GM12878 (cell line): ENCODE results near the gene CHD1.

Experiments used
- BACH1 ChIP-seq: fragments of 450-650 bp; IDR thresholded peaks from 2 replicates; pipeline ENCODE4 v1.6.1; 2017; ENCODE audit warnings: mild to moderate bottlenecking, borderline replicate concordance
- EGR1 ChIP-seq, 2 experiments: IDR thresholded peaks; 1 replicate in 1 of 2; 2 replicates in 1 of 2; pipeline ENCODE4 v1.6.1; 2011 to 2012; ENCODE audit warnings: low read depth in 2 of 2, low read length in 2 of 2, borderline replicate concordance in 1 of 2, mild to moderate bottlenecking in 1 of 2, moderate library complexity in 1 of 2
- EZH2 ChIP-seq: IDR thresholded peaks from 2 replicates; pipeline ENCODE4 v1.6.1; 2012; ENCODE audit warnings: low read depth, mild to moderate bottlenecking, control low read depth, inconsistent platforms, low read length, borderline replicate concordance; ENCODE audit not compliant: control insufficient read depth
- TF ChIP-seq, protein P1 (sequence below): IDR thresholded peaks from 2 replicates; pipeline ENCODE4 v1.6.1; 2012; ENCODE audit warnings: mild to moderate bottlenecking, low read depth, low read length

DNA sequence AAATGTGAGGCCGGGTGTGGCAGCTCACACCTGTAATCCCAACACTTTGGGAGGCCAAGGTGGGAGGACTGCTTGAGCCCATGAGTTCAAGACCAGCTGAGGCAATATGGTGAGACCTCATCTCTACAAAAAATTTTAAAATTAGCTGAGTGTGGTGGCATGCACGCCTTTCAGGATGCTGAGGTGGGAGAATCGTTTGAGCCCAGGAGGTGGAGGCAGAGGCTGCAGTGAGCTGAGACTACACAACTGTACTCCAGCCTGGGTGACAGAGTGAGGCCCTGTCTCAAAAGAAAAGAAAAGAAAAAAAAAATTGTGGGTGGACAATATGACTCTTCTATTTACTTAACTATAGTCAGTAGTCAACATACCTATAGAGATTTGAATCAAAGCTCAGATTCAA lies 4.8 kb downstream of the CHD1 start:
- TF ChIP-seq EZH2, result no peak
- no peak for TF ChIP-seq BACH1
- no peak for TF ChIP-seq EGR1 (IDR thresholded peaks at IDR 0.05; ENCODE audit: borderline replicate concordance in 1 of 2, low read depth in 2 of 2, low read length in 2 of 2)
- TF ChIP-seq, protein P1, sequence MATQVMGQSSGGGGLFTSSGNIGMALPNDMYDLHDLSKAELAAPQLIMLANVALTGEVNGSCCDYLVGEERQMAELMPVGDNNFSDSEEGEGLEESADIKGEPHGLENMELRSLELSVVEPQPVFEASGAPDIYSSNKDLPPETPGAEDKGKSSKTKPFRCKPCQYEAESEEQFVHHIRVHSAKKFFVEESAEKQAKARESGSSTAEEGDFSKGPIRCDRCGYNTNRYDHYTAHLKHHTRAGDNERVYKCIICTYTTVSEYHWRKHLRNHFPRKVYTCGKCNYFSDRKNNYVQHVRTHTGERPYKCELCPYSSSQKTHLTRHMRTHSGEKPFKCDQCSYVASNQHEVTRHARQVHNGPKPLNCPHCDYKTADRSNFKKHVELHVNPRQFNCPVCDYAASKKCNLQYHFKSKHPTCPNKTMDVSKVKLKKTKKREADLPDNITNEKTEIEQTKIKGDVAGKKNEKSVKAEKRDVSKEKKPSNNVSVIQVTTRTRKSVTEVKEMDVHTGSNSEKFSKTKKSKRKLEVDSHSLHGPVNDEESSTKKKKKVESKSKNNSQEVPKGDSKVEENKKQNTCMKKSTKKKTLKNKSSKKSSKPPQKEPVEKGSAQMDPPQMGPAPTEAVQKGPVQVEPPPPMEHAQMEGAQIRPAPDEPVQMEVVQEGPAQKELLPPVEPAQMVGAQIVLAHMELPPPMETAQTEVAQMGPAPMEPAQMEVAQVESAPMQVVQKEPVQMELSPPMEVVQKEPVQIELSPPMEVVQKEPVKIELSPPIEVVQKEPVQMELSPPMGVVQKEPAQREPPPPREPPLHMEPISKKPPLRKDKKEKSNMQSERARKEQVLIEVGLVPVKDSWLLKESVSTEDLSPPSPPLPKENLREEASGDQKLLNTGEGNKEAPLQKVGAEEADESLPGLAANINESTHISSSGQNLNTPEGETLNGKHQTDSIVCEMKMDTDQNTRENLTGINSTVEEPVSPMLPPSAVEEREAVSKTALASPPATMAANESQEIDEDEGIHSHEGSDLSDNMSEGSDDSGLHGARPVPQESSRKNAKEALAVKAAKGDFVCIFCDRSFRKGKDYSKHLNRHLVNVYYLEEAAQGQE, result no peak
